HG03442 (cell line): Measurements from ENCODE around the gene TCEAL3.
"Not testable (repeated sequence)": the region's sequence is repeated elsewhere in the genome, so short reads cannot be mapped to it uniquely, and the experiment has no call there.

Experiments
- ATAC-seq: cut with Tn5 transposase; IDR thresholded peaks from one replicate; pipeline ENCODE4 v1.9.1; 2021; ENCODE audit warnings: mild to moderate bottlenecking, moderate library complexity; ENCODE audit not compliant: unreplicated experiment

The TCEAL3 gene

GRCh38 chrX:103659460-103659859, 51.7 kb downstream of the TCEAL3 start:
- not testable (repeated sequence) for ATAC-seq
